ENCODE measurements around the gene KRT84.

GRCh38 chr12:52346593-52346992 lies 38.9 kb downstream of the KRT84 start:
- TF ChIP-seq CTCF (IDR thresholded peaks at IDR 0.05) (no peak), EZH2 (IDR thresholded peaks at IDR 0.05) (no peak), EZH2phosphoT487 (IDR thresholded peaks at IDR 0.05) (no peak)

Data from neural progenitor cell (in vitro differentiated cells).